ENCODE data around the gene MED17.

MED17 gene

DNA sequence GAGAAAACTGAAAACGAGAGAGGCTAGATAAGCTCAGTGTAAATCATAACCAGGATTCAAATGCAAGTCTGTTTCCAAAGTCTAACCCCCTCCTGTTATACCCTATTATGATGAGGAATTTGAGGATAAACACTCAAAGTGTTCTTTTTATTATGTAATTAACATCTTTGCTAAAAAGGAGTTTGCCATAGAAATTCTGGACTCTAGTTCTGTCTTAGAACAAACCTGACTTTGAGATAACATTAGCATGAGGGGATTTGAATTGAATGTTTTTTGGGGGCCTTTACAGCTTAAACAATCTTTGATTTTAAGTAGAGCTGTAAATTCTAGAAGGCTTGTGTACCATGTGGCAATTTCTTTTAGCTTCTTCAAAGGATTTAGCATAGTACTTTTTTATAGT is 33.1 kb upstream of the MED17 start:
- no peaks in the 10 kb centered on the region for H3K27me3 ChIP-seq (ENCODE audit: insufficient read depth, low read length)
- no peaks in the 10 kb centered on the region for H3K9me3 ChIP-seq (ENCODE audit: low read length)
- no peak overlapping the region for H3K9ac ChIP-seq (ENCODE audit: low read length)
- H3K27ac ChIP-seq (ENCODE audit: low read depth, low read length, poor library complexity, severe bottlenecking) = no peak overlapping the region
- H3K9me2 ChIP-seq (ENCODE audit: low read depth, low read length) = no peaks in the 10 kb centered on the region
- no peaks in the 10 kb centered on the region for H3K79me2 ChIP-seq (ENCODE audit: insufficient read depth, low read length)
- TF ChIP-seq EZH2 (IDR thresholded peaks at IDR 0.05; ENCODE audit: borderline replicate concordance, low read length) (no peak), CTCF (IDR thresholded peaks at IDR 0.05; ENCODE audit: low read length) (no peak)
- H3F3A ChIP-seq (ENCODE audit: insufficient read depth, low read length) = no peaks in the 10 kb centered on the region
- no peaks in the 10 kb centered on the region for H3K4me1 ChIP-seq (ENCODE audit: insufficient read depth, low read length, severe bottlenecking)
- H3K4me2 ChIP-seq (ENCODE audit: low read length) = no peak overlapping the region
- no peak overlapping the region for H3K4me3 ChIP-seq (ENCODE audit: low read depth, low read length, poor library complexity, severe bottlenecking)
- H3K36me3 ChIP-seq (ENCODE audit: insufficient read depth, low read length) = peaks cover 34% of the 10 kb centered on the region
- H4K20me1 ChIP-seq (ENCODE audit: insufficient read depth, low read length) = no peaks in the 10 kb centered on the region
- no peak overlapping the region for H2AFZ ChIP-seq (ENCODE audit: low read length)

DNA sequence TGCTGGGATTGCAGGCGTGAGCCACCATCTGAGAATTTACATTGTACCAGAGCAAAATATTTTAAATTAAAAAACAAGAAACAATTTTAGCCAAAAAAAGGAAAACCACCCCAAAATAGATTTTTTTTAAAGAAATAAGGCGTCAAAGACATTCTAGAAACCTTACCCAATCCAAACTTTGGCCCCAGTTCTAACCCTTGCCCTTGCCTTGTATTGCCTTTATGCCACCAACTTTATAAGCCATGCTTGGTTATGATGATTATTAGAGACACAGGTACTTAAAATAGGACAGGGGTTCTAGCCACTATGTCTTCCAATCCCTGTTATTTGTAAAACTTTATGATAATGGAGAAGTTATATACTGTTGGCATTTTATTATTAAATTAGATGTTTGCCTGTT is 30.8 kb upstream of the MED17 start:
- TF ChIP-seq CTCF (IDR thresholded peaks at IDR 0.05; ENCODE audit: low read length) = no peak
- TF ChIP-seq EZH2 (IDR thresholded peaks at IDR 0.05; ENCODE audit: borderline replicate concordance, low read length) = no peak
- H3K4me2 ChIP-seq (ENCODE audit: low read length) = no peak overlapping the region
- H3K4me3 ChIP-seq (ENCODE audit: low read depth, low read length, poor library complexity, severe bottlenecking) = no peak overlapping the region
- no peaks in the 10 kb centered on the region for H3K27me3 ChIP-seq (ENCODE audit: insufficient read depth, low read length)
- peaks cover 53% of the 10 kb centered on the region for H3K36me3 ChIP-seq (ENCODE audit: insufficient read depth, low read length)
- H3K27ac ChIP-seq (ENCODE audit: low read depth, low read length, poor library complexity, severe bottlenecking) = no peak overlapping the region
- no peaks in the 10 kb centered on the region for H3K79me2 ChIP-seq (ENCODE audit: insufficient read depth, low read length)
- no peak overlapping the region for H2AFZ ChIP-seq (ENCODE audit: low read length)
- no peaks in the 10 kb centered on the region for H3K9me2 ChIP-seq (ENCODE audit: low read depth, low read length)
- no peaks in the 10 kb centered on the region for H4K20me1 ChIP-seq (ENCODE audit: insufficient read depth, low read length)
- no peak overlapping the region for H3K9ac ChIP-seq (ENCODE audit: low read length)
- H3F3A ChIP-seq (ENCODE audit: insufficient read depth, low read length) = no peaks in the 10 kb centered on the region
- no peaks in the 10 kb centered on the region for H3K4me1 ChIP-seq (ENCODE audit: insufficient read depth, low read length, severe bottlenecking)
- H3K9me3 ChIP-seq (ENCODE audit: low read length) = no peaks in the 10 kb centered on the region

GRCh38 chr11:93756748-93757147 is 27.3 kb upstream of the MED17 start:
- Histone ChIP-seq H3K79me2 (ENCODE audit: insufficient read depth, low read length) (no peaks in the 10 kb centered on the region), H3K36me3 (ENCODE audit: insufficient read depth, low read length) (peaks cover 68% of the 10 kb centered on the region), H3K27me3 (ENCODE audit: insufficient read depth, low read length) (no peaks in the 10 kb centered on the region), H3K4me3 (ENCODE audit: low read depth, low read length, poor library complexity, severe bottlenecking) (no peak overlapping the region), H4K20me1 (ENCODE audit: insufficient read depth, low read length) (no peaks in the 10 kb centered on the region), H3K4me1 (ENCODE audit: insufficient read depth, low read length, severe bottlenecking) (no peaks in the 10 kb centered on the region), H3K9me3 (ENCODE audit: low read length) (no peaks in the 10 kb centered on the region), H3K9ac (ENCODE audit: low read length) (no peak overlapping the region), H3K4me2 (ENCODE audit: low read length) (no peak overlapping the region), H3F3A (ENCODE audit: insufficient read depth, low read length) (no peaks in the 10 kb centered on the region), H3K9me2 (ENCODE audit: low read depth, low read length) (no peaks in the 10 kb centered on the region), H2AFZ (ENCODE audit: low read length) (no peak overlapping the region), H3K27ac (ENCODE audit: low read depth, low read length, poor library complexity, severe bottlenecking) (no peak overlapping the region)
- no peak for TF ChIP-seq EZH2 (IDR thresholded peaks at IDR 0.05; ENCODE audit: borderline replicate concordance, low read length)
- no peak for TF ChIP-seq CTCF (IDR thresholded peaks at IDR 0.05; ENCODE audit: low read length)

Measured in OCI-LY1 (cell line).